OCI-LY3 (cell line): Measurements from ENCODE around the gene QSOX2.

Experiments
- EZH2phosphoT487 ChIP-seq: fragments of 200-600 bp; shearing (Covaris generic); IDR thresholded peaks from 2 replicates; pipeline ENCODE4 v1.6.1; 2018; ENCODE audit warnings: antibody characterized with exemption, mixed run types, low read depth
- TF ChIP-seq, protein P1 (sequence below): fragments of 200-600, 300-600 bp; sonication (generic); IDR thresholded peaks from 2 replicates; pipeline ENCODE4 v1.5.1; 2014; ENCODE audit warnings: antibody characterized with exemption, low read length, low read depth

DNA sequence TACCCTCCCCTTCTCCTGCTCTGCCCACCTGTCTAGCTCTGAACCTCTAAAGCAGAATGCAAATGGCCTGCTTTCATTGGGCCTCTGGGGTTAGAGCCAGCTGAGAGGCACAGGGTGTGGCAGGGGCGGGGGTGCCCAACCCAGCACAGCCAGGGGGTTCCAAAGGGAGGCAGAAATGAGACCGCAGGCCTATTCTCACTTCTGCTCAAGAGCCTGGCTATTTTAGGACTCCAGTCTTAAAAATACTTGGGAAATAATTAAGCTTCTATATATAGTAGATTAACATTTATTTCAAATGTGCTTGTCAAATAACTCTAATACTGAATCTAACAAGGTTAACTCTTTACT, 5.7 kb downstream of the QSOX2 start:
- TF ChIP-seq, protein P1, sequence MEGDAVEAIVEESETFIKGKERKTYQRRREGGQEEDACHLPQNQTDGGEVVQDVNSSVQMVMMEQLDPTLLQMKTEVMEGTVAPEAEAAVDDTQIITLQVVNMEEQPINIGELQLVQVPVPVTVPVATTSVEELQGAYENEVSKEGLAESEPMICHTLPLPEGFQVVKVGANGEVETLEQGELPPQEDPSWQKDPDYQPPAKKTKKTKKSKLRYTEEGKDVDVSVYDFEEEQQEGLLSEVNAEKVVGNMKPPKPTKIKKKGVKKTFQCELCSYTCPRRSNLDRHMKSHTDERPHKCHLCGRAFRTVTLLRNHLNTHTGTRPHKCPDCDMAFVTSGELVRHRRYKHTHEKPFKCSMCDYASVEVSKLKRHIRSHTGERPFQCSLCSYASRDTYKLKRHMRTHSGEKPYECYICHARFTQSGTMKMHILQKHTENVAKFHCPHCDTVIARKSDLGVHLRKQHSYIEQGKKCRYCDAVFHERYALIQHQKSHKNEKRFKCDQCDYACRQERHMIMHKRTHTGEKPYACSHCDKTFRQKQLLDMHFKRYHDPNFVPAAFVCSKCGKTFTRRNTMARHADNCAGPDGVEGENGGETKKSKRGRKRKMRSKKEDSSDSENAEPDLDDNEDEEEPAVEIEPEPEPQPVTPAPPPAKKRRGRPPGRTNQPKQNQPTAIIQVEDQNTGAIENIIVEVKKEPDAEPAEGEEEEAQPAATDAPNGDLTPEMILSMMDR = no peak
- no peak for TF ChIP-seq EZH2phosphoT487
